K562 (cell line): Measurements from ENCODE around the gene LOXL3. TPM values are rescaled to one million over a fixed set of nuclear protein-coding genes. Genes with fewer than 3 reads are reported as not detected.

Source experiments
- ATAC-seq: fragments of 200-7000 bp; cut with Tn5 transposase; 3 replicates; pipeline ENCODE4 v1.9.1; 2020; ENCODE audit warnings: moderate library complexity
- BruUV-seq: library from RNA; stranded (reverse); fragments of 400-500 nt; replicated peaks from 2 replicates; lab custom pipeline; 2021; lab: Mats Ljungman, UMichigan
- CTCF ChIA-PET: fragments of 300-600 bp; formaldehyde crosslinking; extraction: SDS; loops from one replicate; lab custom pipeline; 2021; ENCODE audit warnings: low intra/inter-chr PET ratio; lab: Yijun Ruan, JAX
- POLR2A ChIA-PET: fragments of 300-600, 350-650 bp; sonication (Branson Sonifier 250); formaldehyde crosslinking; extraction: SDS; loops from one replicate; lab custom pipeline; 2021; ENCODE audit warnings: antibody characterized with exemption, inconsistent platforms; lab: Yijun Ruan, JAX
- DNase-seq, 4 experiments: peaks; one replicate each; pipeline versions ENCODE4 v3.0.0 to v3.0.0-alpha.2; 2011 to 2018; ENCODE audit warnings: low spot score in 3 of 4, mixed read lengths in 3 of 4; ENCODE audit errors: extremely low read depth in 1 of 4
- FAIRE-seq: peaks from 2 replicates; lab custom pipeline; 2011; peaks lifted over from hg19 to GRCh38; lab: Jason Lieb, UNC
- H2AFZ ChIP-seq: 2 replicates; pipeline ENCODE4 v1.6.0; 2011; ENCODE audit warnings: low read depth, low read length, control low read depth, inconsistent platforms
- H3K27ac ChIP-seq: fragments of 200-600 bp; 3 replicates; pipeline ENCODE4 v1.8.0; 2011; ENCODE audit warnings: low read depth, mild to moderate bottlenecking, control low read depth, inconsistent platforms, low read length, moderate library complexity, mixed read lengths; ENCODE audit errors: extremely low read depth
- H3K27me3 ChIP-seq, 2 experiments: fragments of 300-600 bp in 1 of 2; 2 replicates in 1 of 2; 3 replicates in 1 of 2; pipeline versions ENCODE4 v1.6.0 to v1.8.0; 2011; ENCODE audit warnings: inconsistent platforms in 2 of 2, low read length in 2 of 2, mild to moderate bottlenecking in 1 of 2, mixed read lengths in 1 of 2, moderate library complexity in 1 of 2; ENCODE audit not compliant: control insufficient read depth in 2 of 2, insufficient read depth in 2 of 2
- H3K36me3 ChIP-seq: fragments of 300-600 bp; 3 replicates; pipeline ENCODE4 v1.8.0; 2011; ENCODE audit warnings: mild to moderate bottlenecking, low read length, inconsistent platforms; ENCODE audit not compliant: control insufficient read depth, insufficient read depth
- H3K4me1 ChIP-seq, 2 experiments: fragments of 200-600 bp in 1 of 2; replicated peaks in 1 of 2; 2 replicates in 1 of 2; 3 replicates in 1 of 2; pipeline versions ENCODE4 v1.5.1 to v1.8.0; 2011; ENCODE audit warnings: inconsistent platforms in 2 of 2, low read length in 2 of 2, mild to moderate bottlenecking in 1 of 2, mixed read lengths in 1 of 2, moderate library complexity in 1 of 2; ENCODE audit not compliant: control insufficient read depth in 2 of 2, insufficient read depth in 2 of 2
- H3K4me2 ChIP-seq: 2 replicates; pipeline ENCODE4 v1.6.1; 2011; ENCODE audit warnings: low read length, control low read depth, inconsistent platforms, mixed read lengths; ENCODE audit not compliant: insufficient read depth
- H3K4me3 ChIP-seq: fragments of 200-600 bp; sonication (generic), shearing (Covaris generic); 2 replicates; pipeline ENCODE4 v1.5.1; 2016; ENCODE audit warnings: control low read depth, inconsistent platforms
- H3K79me2 ChIP-seq: fragments of 200-600 bp; 3 replicates; pipeline ENCODE4 v1.8.0; 2011; ENCODE audit warnings: low read length, inconsistent platforms; ENCODE audit not compliant: control insufficient read depth, insufficient read depth
- H3K9ac ChIP-seq, 2 experiments: 2 replicates each; pipeline versions ENCODE4 v1.6.0 to v1.6.1; 2011; ENCODE audit warnings: low read depth in 2 of 2, low read length in 2 of 2, control low read depth in 1 of 2, inconsistent platforms in 1 of 2, mild to moderate bottlenecking in 1 of 2, mixed read lengths in 1 of 2; ENCODE audit not compliant: insufficient read depth in 1 of 2
- H3K9me1 ChIP-seq: one replicate; pipeline ENCODE4 v1.6.0; 2011; ENCODE audit warnings: inconsistent platforms, mild to moderate bottlenecking, low read length, moderate library complexity; ENCODE audit not compliant: control insufficient read depth, insufficient read depth
- H3K9me3 ChIP-seq: replicated peaks from 2 replicates; pipeline ENCODE4 v1.5.1; 2011; ENCODE audit warnings: low read depth, low read length, inconsistent platforms; ENCODE audit not compliant: control insufficient read depth, insufficient read depth
- H4K20me1 ChIP-seq: replicated peaks from 2 replicates; pipeline ENCODE4 v1.6.1; 2011; ENCODE audit warnings: low read length, inconsistent platforms, mixed read lengths; ENCODE audit not compliant: control insufficient read depth, insufficient read depth
- ADNP ChIP-seq: fragments of 200-800 bp; sonication (Bioruptor generic); IDR thresholded peaks from 2 replicates; pipeline ENCODE4 v1.6.1; 2016; ENCODE audit warnings: missing genetic modification characterization, missing compliant biosample characterization
- ASH1L ChIP-seq: fragments of 450-650 bp; IDR thresholded peaks from 2 replicates; pipeline ENCODE4 v1.6.1; 2018; ENCODE audit warnings: borderline replicate concordance, mild to moderate bottlenecking, low read depth; ENCODE audit not compliant: partially characterized antibody
- CEBPB ChIP-seq: fragments of 450-650 bp; IDR thresholded peaks from 2 replicates; pipeline ENCODE4 v1.6.1; 2016; ENCODE audit warnings: missing genetic modification characterization, missing compliant biosample characterization
- CEBPG ChIP-seq, 3 experiments: fragments of 200-800 bp in 1 of 3; sonication (Bioruptor generic) in 1 of 3; sonication (generic) in 1 of 3; formaldehyde crosslinking in 1 of 3; IDR thresholded peaks in 2 of 3; conservative IDR thresholded peaks in 1 of 3; 2 replicates each; pipeline versions ENCODE4 v1.6.1 to v1.8.0; 2016 to 2022; ENCODE audit warnings: missing compliant biosample characterization in 2 of 3, missing genetic modification characterization in 2 of 3, mild to moderate bottlenecking in 1 of 3, missing genetic modification reagents in 1 of 3
- USF1 ChIP-seq: sonication (generic); formaldehyde crosslinking; IDR thresholded peaks from 2 replicates; pipeline ENCODE4 v1.9.0; 2022; ENCODE audit warnings: mild to moderate bottlenecking, missing genetic modification reagents
- WGBS: fragments of 100-300 bp; shearing (Covaris generic); methylation state at CpG from one replicate; pipeline ENCODE4 v1.1.6; 2016; ENCODE audit warnings: low coverage, mixed read lengths; ENCODE audit not compliant: insufficient coverage; ENCODE audit errors: missing lambda C conversion rate; 5-methylcytosine and 5-hydroxymethylcytosine counted together
- in situ Hi-C: fragments of 300-500 bp; cut with MboI; formaldehyde crosslinking; loops from 4 replicates; pipeline ENCODE4 v1.15.0; 2018; ENCODE audit warnings: inconsistent platforms, mixed read lengths
- intact Hi-C: fragments of 100-400 bp; cut with micrococcal nuclease; formaldehyde crosslinking; loops from 2 replicates; pipeline ENCODE4 v1.14.2; 2022
- polyA plus RNA-seq, 8 experiments: library from polyadenylated mRNA; depleted of rRNA in 4 of 8; stranded (reverse) in 5 of 8; unstranded in 3 of 8; fragments of >200 nt; fragmentation: Nextera tagmentation in 2 of 8; fragmentation: Illumina TruSeq in 1 of 8; extraction: Ambion mirVana in 2 of 8; extraction: Trizol in 1 of 8; gene quantifications; 2 replicates each; pipeline versions ENCODE4 v1.2.1 to v1.2.3, GENCODE V29; 2011 to 2014; ENCODE audit warnings: inconsistent platforms in 1 of 8, missing spikeins in 1 of 8
- total RNA-seq, 7 experiments: library from RNA; depleted of rRNA in 6 of 7; stranded (reverse); fragments of >200 nt in 6 of 7; fragmentation: Illumina TruSeq in 2 of 7; extraction: Trizol in 2 of 7; gene quantifications; 2 replicates each; pipeline versions ENCODE4 v1.2.1 to v1.2.3, GENCODE V29; 2011 to 2021; ENCODE audit warnings: low replicate concordance in 1 of 7

Gene LOXL3
- total and polyA plus RNA-seq, 9 of the 15 experiments (the other 6 are each of a cell fraction or from before 2014, with no cell fraction given) = 0.22 to 0.99 (median 0.31) TPM

- Histone ChIP-seq H3K9me3 (no peaks in the 10 kb centered on the region), H3K9me1 (no peaks in the 10 kb centered on the region), H3K79me2 (no peaks in the 10 kb centered on the region), H3K4me3 (no peak overlapping the region), H3K4me2 (no peak overlapping the region), H3K9ac (peak overlapping the region in 1 of 2 experiments; percentile 14; a peak in 1 of 4 replicates), H2AFZ (no peak overlapping the region), H3K27ac (no peak overlapping the region), H3K4me1 (peaks cover 5 to 21% of the 10 kb centered on the region in 2 experiments; a peak in 4 of 5 replicates), H3K27me3 (no peaks in the 10 kb centered on the region), H3K36me3 (no peaks in the 10 kb centered on the region), H4K20me1 (no peaks in the 10 kb centered on the region)
- no peak for DNase-seq
- BruUV-seq = no TSS peak
- ATAC-seq = no peak
- in situ Hi-C loops (no loop called here), intact Hi-C loops (no loop called here)
- no peak for FAIRE-seq
- WGBS = 40% methylated on average over 5 of the region's 5 CpGs
- TF ChIP-seq ADNP (tag) (no peak), ASH1L (no peak)
- ChIA-PET POLR2A (interaction anchor here (4.3 kb wide), 1 partner anchor 10 kb away, joined by 25 read pairs; the partner anchor contains the start of genes AUP1 and HTRA2), CTCF (no interaction called here)
These were observed 13.5 kb downstream of the LOXL3 start for GRCh38 chr2:74540291-74540690.

GRCh38 chr2:74538881-74539339 lies 14.8 kb downstream of the LOXL3 start:
- 29% methylated on average over 6 of the region's 7 CpGs for WGBS
- in situ Hi-C loops = no loop called here
- POLR2A ChIA-PET = interaction anchor here (1.0 to 4.3 kb wide), 2 partner anchors 9 to 35 kb away, joined by 3 to 25 read pairs; partner anchors contain the start of genes AUP1 and HTRA2

More at GRCh38 chr2:74538881-74539339, 14.8 kb downstream of the LOXL3 start:
- H3K9ac ChIP-seq = peak overlapping the region in 1 of 2 experiments; percentile 12; a peak in 1 of 4 replicates
- intact Hi-C loops = no loop called here
- no peaks in the 10 kb centered on the region for H4K20me1 ChIP-seq
- no peak overlapping the region for H3K4me3 ChIP-seq
- no peak overlapping the region for H2AFZ ChIP-seq
- no peaks in the 10 kb centered on the region for H3K36me3 ChIP-seq
- no peaks in the 10 kb centered on the region for H3K9me3 ChIP-seq
- no peaks in the 10 kb centered on the region for H3K27me3 ChIP-seq
- no peak overlapping the region for H3K27ac ChIP-seq
- no peaks in the 10 kb centered on the region for H3K9me1 ChIP-seq
- H3K79me2 ChIP-seq = no peaks in the 10 kb centered on the region
- no peak for ATAC-seq
- no TSS peak for BruUV-seq
- FAIRE-seq = no peak
- CTCF ChIA-PET = no interaction called here
- TF ChIP-seq CEBPB (peak; percentile 88), CEBPG (CRISPR knock-in tag; IDR thresholded peaks at IDR 0.05) (no peak), CEBPG (tag; conservative IDR thresholded peaks at IDR 0.05 in 1 of 2, IDR thresholded peaks at IDR 0.05 in 1 of 2) (peak; percentile 12 to 37; a peak in 1 of 4 replicates), USF1 (CRISPR knock-in tag) (no peak)
- TF ChIP-seq, all 486 proteins: peak for 2
- Histone ChIP-seq H3K4me1 (peaks cover 5 to 23% of the 10 kb centered on the region in 2 experiments; a peak in 4 of 5 replicates), H3K4me2 (no peak overlapping the region)
- DNase-seq = no peak
